Vagina (tissue), 2 donors: Measurements from ENCODE around the gene ZNF677.

ENCODE experiments used
- POLR2A ChIP-seq, 2 donors: fragments of 450-650 bp; IDR thresholded peaks; one replicate each; pipeline ENCODE4 v1.6.1; 2017; ENCODE audit warnings: antibody characterized with exemption in 2 of 2, mild to moderate bottlenecking in 2 of 2, moderate library complexity in 2 of 2
- TF ChIP-seq, protein P1 (sequence below), 3 experiments: fragments of 450-650 bp in 2 of 3; fragments of 200-600 bp in 1 of 3; sonication (generic) in 1 of 3; IDR thresholded peaks; one replicate each; pipeline ENCODE4 v1.5.1; 2017 to 2019; ENCODE audit warnings: antibody characterized with exemption in 3 of 3, mild to moderate bottlenecking in 2 of 3, moderate library complexity in 2 of 3

DNA sequence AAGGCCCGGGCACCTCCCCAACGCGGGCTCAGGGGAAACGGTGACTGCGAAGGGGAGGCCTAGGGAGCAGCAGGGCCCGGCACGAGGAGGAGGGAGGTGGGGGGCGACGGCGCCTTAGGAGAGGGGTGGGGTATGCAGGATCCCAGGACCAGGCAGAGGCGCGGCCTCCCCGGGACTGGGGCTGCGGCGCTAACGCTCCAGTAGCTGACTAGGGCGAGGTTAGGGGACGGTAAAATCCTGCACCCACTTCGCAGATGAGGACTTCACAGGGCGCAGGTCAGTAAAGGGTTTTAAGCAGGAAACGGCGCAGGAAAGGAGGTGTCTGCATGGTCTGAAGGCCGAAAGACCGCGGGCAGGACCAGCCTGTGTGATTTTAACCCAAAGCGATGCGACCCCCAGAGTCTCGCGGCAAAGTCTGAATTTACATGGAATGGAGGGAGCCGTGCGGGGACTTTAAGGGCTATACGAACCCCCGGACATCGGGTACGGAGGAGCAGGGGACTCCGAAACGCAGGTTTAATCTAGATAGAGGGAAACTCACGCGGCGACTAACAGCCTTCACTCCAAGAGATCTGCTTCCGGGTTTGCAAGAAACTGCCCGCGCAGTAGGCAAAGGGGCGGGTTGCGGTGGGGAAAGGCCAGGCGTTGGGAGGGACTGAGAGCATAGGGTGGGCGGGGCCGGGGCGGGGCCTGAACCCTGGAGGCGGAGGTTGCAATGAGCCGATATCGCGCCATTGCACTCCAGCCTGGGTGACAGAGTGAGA is 61.7 kb downstream of the ZNF677 start, which contains the start of gene ZNF665:
- TF ChIP-seq, protein P1, sequence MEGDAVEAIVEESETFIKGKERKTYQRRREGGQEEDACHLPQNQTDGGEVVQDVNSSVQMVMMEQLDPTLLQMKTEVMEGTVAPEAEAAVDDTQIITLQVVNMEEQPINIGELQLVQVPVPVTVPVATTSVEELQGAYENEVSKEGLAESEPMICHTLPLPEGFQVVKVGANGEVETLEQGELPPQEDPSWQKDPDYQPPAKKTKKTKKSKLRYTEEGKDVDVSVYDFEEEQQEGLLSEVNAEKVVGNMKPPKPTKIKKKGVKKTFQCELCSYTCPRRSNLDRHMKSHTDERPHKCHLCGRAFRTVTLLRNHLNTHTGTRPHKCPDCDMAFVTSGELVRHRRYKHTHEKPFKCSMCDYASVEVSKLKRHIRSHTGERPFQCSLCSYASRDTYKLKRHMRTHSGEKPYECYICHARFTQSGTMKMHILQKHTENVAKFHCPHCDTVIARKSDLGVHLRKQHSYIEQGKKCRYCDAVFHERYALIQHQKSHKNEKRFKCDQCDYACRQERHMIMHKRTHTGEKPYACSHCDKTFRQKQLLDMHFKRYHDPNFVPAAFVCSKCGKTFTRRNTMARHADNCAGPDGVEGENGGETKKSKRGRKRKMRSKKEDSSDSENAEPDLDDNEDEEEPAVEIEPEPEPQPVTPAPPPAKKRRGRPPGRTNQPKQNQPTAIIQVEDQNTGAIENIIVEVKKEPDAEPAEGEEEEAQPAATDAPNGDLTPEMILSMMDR (IDR thresholded peaks at IDR 0.05), result no peak
- peak in 1 of 2 donors; percentile 61 for TF ChIP-seq POLR2A (IDR thresholded peaks at IDR 0.05)
